Activated T-cell treated with anti-CD3 and anti-CD28 coated beads, Interleukin-2, amount 50 U/mL, for 72 hours (primary cell): ENCODE data around the gene LIMK2. TPM values are rescaled to one million over a fixed set of nuclear protein-coding genes. Genes with fewer than 3 reads are reported as not detected.
A peak's percentile ranks its signal among the peaks of the same experiment; 100 is the strongest.

Experiments used
- ATAC-seq, 2 donors: fragments of 150-1000 bp; cut with Tn5 transposase; replicated peaks in 1 of 2; 2 replicates each; pipeline ENCODE4 v1.10.0; 2021; ENCODE audit warnings: moderate library complexity in 2 of 2, mild to moderate bottlenecking in 1 of 2
- DNase-seq, 2 donors: peaks; one replicate each; pipeline ENCODE4 v3.0.0; 2021 to 2022; ENCODE audit warnings: mixed read lengths in 1 of 2
- H3K27ac Mint-ChIP-seq: one replicate; pipeline ENCODE4 v1.8.0; 2022; ENCODE audit warnings: mild to moderate bottlenecking, moderate library complexity, mixed read lengths
- H3K27me3 Mint-ChIP-seq: one replicate; pipeline ENCODE4 v1.8.0; 2022; ENCODE audit warnings: low read depth, mixed read lengths
- H3K36me3 Mint-ChIP-seq, 2 donors: one replicate each; pipeline ENCODE4 v1.8.0; 2022; ENCODE audit warnings: mixed read lengths in 2 of 2, mild to moderate bottlenecking in 1 of 2; ENCODE audit not compliant: insufficient read depth in 2 of 2
- H3K4me1 Mint-ChIP-seq: one replicate; pipeline ENCODE4 v1.8.0; 2022; ENCODE audit warnings: low read depth, mixed read lengths
- H3K4me3 Mint-ChIP-seq, 2 donors: one replicate each; pipeline ENCODE4 v1.8.0; 2022; ENCODE audit warnings: mild to moderate bottlenecking in 2 of 2, mixed read lengths in 2 of 2, moderate library complexity in 2 of 2
- H3K9me3 Mint-ChIP-seq, 2 donors: one replicate each; pipeline ENCODE4 v1.8.0; 2022; ENCODE audit warnings: mixed read lengths in 2 of 2
- total RNA-seq, 2 donors: library from RNA; stranded (reverse); gene quantifications; one replicate each; pipeline ENCODE4 v1.2.3, GENCODE V29; 2022

LIMK2 gene
- total RNA-seq, 2 donors from 2014 or later = 36.2 to 37.0 TPM

- DNase-seq = no peak
Observed at GRCh38 chr22:31259798-31260473, 47.8 kb downstream of the LIMK2 start.

GRCh38 chr22:31260474-31260856, 48.4 kb downstream of the LIMK2 start:
- Mint-ChIP-seq H3K27me3 (no peaks in the 10 kb centered on the region), H3K4me3 (no peak overlapping the region), H3K4me1 (no peaks in the 10 kb centered on the region), H3K27ac (peak overlapping the region; percentile 30), H3K9me3 (no peaks in the 10 kb centered on the region), H3K36me3 (peaks cover 8 to 15% of the 10 kb centered on the region in 2 donors)
- DNase-seq (no peak), ATAC-seq (no peak)

More at GRCh38 chr22:31259798-31260473, 47.8 kb downstream of the LIMK2 start:
- Mint-ChIP-seq H3K27me3 (no peaks in the 10 kb centered on the region), H3K4me3 (no peak overlapping the region), H3K27ac (peak overlapping the region; percentile 13), H3K9me3 (no peaks in the 10 kb centered on the region), H3K36me3 (peaks cover 8 to 15% of the 10 kb centered on the region in 2 donors), H3K4me1 (no peaks in the 10 kb centered on the region)
- ATAC-seq = no peak

GRCh38 chr22:31262312-31263133, 50.4 kb downstream of the LIMK2 start:
- Mint-ChIP-seq H3K36me3 (peaks cover 8 to 21% of the 10 kb centered on the region in 2 donors), H3K27ac (no peak overlapping the region), H3K4me3 (no peak overlapping the region), H3K9me3 (no peaks in the 10 kb centered on the region), H3K27me3 (no peaks in the 10 kb centered on the region), H3K4me1 (no peaks in the 10 kb centered on the region)
- DNase-seq = no peak
- ATAC-seq = no peak

- no peak for DNase-seq
- Mint-ChIP-seq H3K9me3 (no peaks in the 10 kb centered on the region), H3K4me3 (no peak overlapping the region), H3K27me3 (no peaks in the 10 kb centered on the region), H3K36me3 (peaks cover 8 to 30% of the 10 kb centered on the region in 2 donors), H3K27ac (peak overlapping the region; percentile 58), H3K4me1 (no peaks in the 10 kb centered on the region)
- ATAC-seq = no peak
Observed at GRCh38 chr22:31263896-31264640, 52.0 kb downstream of the LIMK2 start.

GRCh38 chr22:31268281-31268680, 56.2 kb downstream of the LIMK2 start:
- H3K9me3 Mint-ChIP-seq = no peaks in the 10 kb centered on the region
- peaks cover 4 to 21% of the 10 kb centered on the region in 2 donors for H3K36me3 Mint-ChIP-seq
- no peak overlapping the region for H3K4me3 Mint-ChIP-seq
- H3K4me1 Mint-ChIP-seq = peaks cover 13% of the 10 kb centered on the region
- no peaks in the 10 kb centered on the region for H3K27me3 Mint-ChIP-seq
- no peak for ATAC-seq
- no peak overlapping the region for H3K27ac Mint-ChIP-seq
- no peak for DNase-seq

GRCh38 chr22:31269892-31270579, 57.9 kb downstream of the LIMK2 start:
- ATAC-seq (no peak), DNase-seq (no peak)
- Mint-ChIP-seq H3K9me3 (no peaks in the 10 kb centered on the region), H3K27ac (peak overlapping the region; percentile 6), H3K36me3 (peaks cover 7 to 26% of the 10 kb centered on the region in 2 donors), H3K4me1 (peaks cover 14% of the 10 kb centered on the region), H3K4me3 (no peak overlapping the region), H3K27me3 (no peaks in the 10 kb centered on the region)

- Mint-ChIP-seq H3K9me3 (no peaks in the 10 kb centered on the region), H3K27me3 (no peaks in the 10 kb centered on the region), H3K4me3 (no peak overlapping the region), H3K27ac (peak overlapping the region; percentile 29), H3K4me1 (peaks cover 19% of the 10 kb centered on the region), H3K36me3 (peaks cover 8 to 28% of the 10 kb centered on the region in 2 donors)
- DNase-seq (no peak), ATAC-seq (no peak)
Observed at GRCh38 chr22:31271026-31271425, 58.9 kb downstream of the LIMK2 start.

GRCh38 chr22:31271485-31271884, 59.4 kb downstream of the LIMK2 start:
- no peak for DNase-seq
- peaks cover 19% of the 10 kb centered on the region for H3K4me1 Mint-ChIP-seq
- H3K36me3 Mint-ChIP-seq = peaks cover 8 to 29% of the 10 kb centered on the region in 2 donors
- H3K27ac Mint-ChIP-seq = peak overlapping the region; percentile 29
- no peak for ATAC-seq
- H3K4me3 Mint-ChIP-seq = no peak overlapping the region
- no peaks in the 10 kb centered on the region for H3K27me3 Mint-ChIP-seq
- H3K9me3 Mint-ChIP-seq = no peaks in the 10 kb centered on the region

GRCh38 chr22:31272522-31273446, 60.7 kb downstream of the LIMK2 start:
- DNase-seq (peak; percentile 42 to 57), ATAC-seq (peak; percentile 65 to 67)
- no peak overlapping the region for H3K4me3 Mint-ChIP-seq
- H3K27me3 Mint-ChIP-seq = no peaks in the 10 kb centered on the region
- H3K36me3 Mint-ChIP-seq = peaks cover 8 to 24% of the 10 kb centered on the region in 2 donors
- H3K4me1 Mint-ChIP-seq = peaks cover 23% of the 10 kb centered on the region
- H3K27ac Mint-ChIP-seq = peak overlapping the region; percentile 45
- H3K9me3 Mint-ChIP-seq = no peaks in the 10 kb centered on the region

- DNase-seq (no peak), ATAC-seq (no peak)
- no peaks in the 10 kb centered on the region for H3K9me3 Mint-ChIP-seq
- no peaks in the 10 kb centered on the region for H3K27me3 Mint-ChIP-seq
- peak overlapping the region; percentile 56 for H3K27ac Mint-ChIP-seq
- no peak overlapping the region for H3K4me3 Mint-ChIP-seq
- H3K4me1 Mint-ChIP-seq = peaks cover 35% of the 10 kb centered on the region
- peaks cover 8 to 15% of the 10 kb centered on the region in 2 donors for H3K36me3 Mint-ChIP-seq
Observed at GRCh38 chr22:31274017-31274416, 61.9 kb downstream of the LIMK2 start.

- no peak for ATAC-seq
- Mint-ChIP-seq H3K4me1 (peaks cover 39% of the 10 kb centered on the region), H3K9me3 (no peaks in the 10 kb centered on the region), H3K27me3 (no peaks in the 10 kb centered on the region), H3K27ac (peak overlapping the region; percentile 20), H3K36me3 (peaks cover 8 to 15% of the 10 kb centered on the region in 2 donors), H3K4me3 (no peak overlapping the region)
- DNase-seq = no peak
Observed at GRCh38 chr22:31275018-31275417, 62.9 kb downstream of the LIMK2 start.

- Mint-ChIP-seq H3K27me3 (no peaks in the 10 kb centered on the region), H3K9me3 (no peaks in the 10 kb centered on the region), H3K4me3 (no peak overlapping the region), H3K36me3 (peaks cover 11 to 17% of the 10 kb centered on the region in 2 donors), H3K27ac (peak overlapping the region; percentile 20), H3K4me1 (peaks cover 41% of the 10 kb centered on the region)
- ATAC-seq (no peak), DNase-seq (no peak)
Observed at GRCh38 chr22:31275576-31275975, 63.5 kb downstream of the LIMK2 start.
